Hematopoietic multipotent progenitor cell treated with erythropoietin and hydrocortisone succinate and interleukin-3 and kit ligand, for 6 days (in vitro differentiated cells): ENCODE measurements around the gene TEAD1.
"Not testable (repeated sequence)": the region's sequence is repeated elsewhere in the genome, so short reads cannot be mapped to it uniquely, and the experiment has no call there.

ENCODE experiments used
- DNase-seq: peaks from one replicate; pipeline ENCODE4 v3.0.0-alpha.2; 2015

The TEAD1 gene

GRCh38 chr11:12871241-12871640, 197.0 kb downstream of the TEAD1 start:
- no peak for DNase-seq

GRCh38 chr11:12871788-12872321, 197.6 kb downstream of the TEAD1 start:
- DNase-seq: no peak

GRCh38 chr11:12876340-12876739, 202.1 kb downstream of the TEAD1 start:
- DNase-seq: no peak

GRCh38 chr11:12876988-12877387, 202.8 kb downstream of the TEAD1 start:
- peak; percentile 19 for DNase-seq

- DNase-seq: not testable (repeated sequence)
Observed at GRCh38 chr11:12877508-12877907, 203.3 kb downstream of the TEAD1 start.

- DNase-seq: no peak
Observed at GRCh38 chr11:12880327-12880726, 206.1 kb downstream of the TEAD1 start.

GRCh38 chr11:12882670-12883069, 208.4 kb downstream of the TEAD1 start:
- no peak for DNase-seq

- no peak for DNase-seq
Observed at GRCh38 chr11:12884751-12885318, 210.6 kb downstream of the TEAD1 start.

- no peak for DNase-seq
Observed at GRCh38 chr11:12885717-12886239, 211.6 kb downstream of the TEAD1 start.

- DNase-seq: no peak
Observed at GRCh38 chr11:12886508-12886907, 212.3 kb downstream of the TEAD1 start.

- DNase-seq: peak; percentile 89
Observed at GRCh38 chr11:12888525-12889158, 214.4 kb downstream of the TEAD1 start.

- no peak for DNase-seq
Observed at GRCh38 chr11:12889243-12889642, 215.0 kb downstream of the TEAD1 start.

- DNase-seq: no peak
Observed at GRCh38 chr11:12890476-12890875, 216.3 kb downstream of the TEAD1 start.

- peak; percentile 69 for DNase-seq
Observed at GRCh38 chr11:12893787-12894672, 219.8 kb downstream of the TEAD1 start.

- no peak for DNase-seq
Observed at GRCh38 chr11:12897390-12897789, 223.2 kb downstream of the TEAD1 start.

- DNase-seq: no peak
Observed at GRCh38 chr11:12897867-12898266, 223.6 kb downstream of the TEAD1 start.

GRCh38 chr11:12900496-12900895, 226.3 kb downstream of the TEAD1 start:
- DNase-seq: no peak

- no peak for DNase-seq
Observed at GRCh38 chr11:12901272-12901671, 227.1 kb downstream of the TEAD1 start.

- no peak for DNase-seq
Observed at GRCh38 chr11:12901874-12902481, 227.8 kb downstream of the TEAD1 start.

- no peak for DNase-seq
Observed at GRCh38 chr11:12902791-12903486, 228.7 kb downstream of the TEAD1 start.

- DNase-seq: no peak
Observed at GRCh38 chr11:12905435-12905834, 231.2 kb downstream of the TEAD1 start.

GRCh38 chr11:12906501-12906900, 232.3 kb downstream of the TEAD1 start:
- DNase-seq: no peak
